ENCODE measurements around the gene MOCS2.

The MOCS2 gene

GRCh38 chr5:53095217-53095616 is 14.3 kb downstream of the MOCS2 start:
- peaks cover 11% of the 10 kb centered on the region for H3K36me3 ChIP-seq
- H3K4me3 ChIP-seq (ENCODE audit: low read depth, low read length), result no peak overlapping the region
- TF ChIP-seq CTCF (IDR thresholded peaks at IDR 0.05; ENCODE audit: low read depth, low read length), result no peak
- no peaks in the 10 kb centered on the region for H3K9me3 ChIP-seq (ENCODE audit: severe bottlenecking)
- DNase-seq, result no peak
- no peak overlapping the region for H3K27ac ChIP-seq
- H3K27me3 ChIP-seq (ENCODE audit: insufficient read depth, low read depth, severe bottlenecking), result no peaks in the 10 kb centered on the region

GRCh38 chr5:53092242-53092641 is 17.3 kb downstream of the MOCS2 start:
- Histone ChIP-seq H3K27me3 (ENCODE audit: insufficient read depth, low read depth, severe bottlenecking) (no peaks in the 10 kb centered on the region), H3K36me3 (no peaks in the 10 kb centered on the region), H3K27ac (no peak overlapping the region), H3K9me3 (ENCODE audit: severe bottlenecking) (no peaks in the 10 kb centered on the region), H3K4me3 (ENCODE audit: low read depth, low read length) (no peak overlapping the region)
- no peak for DNase-seq
- no peak for TF ChIP-seq CTCF (IDR thresholded peaks at IDR 0.05; ENCODE audit: low read depth, low read length)

- Histone ChIP-seq H3K36me3 (no peaks in the 10 kb centered on the region), H3K4me3 (ENCODE audit: low read depth, low read length) (no peak overlapping the region)
- no peak for DNase-seq
Observed at GRCh38 chr5:53091289-53091688, 18.3 kb downstream of the MOCS2 start.

GRCh38 chr5:53090229-53090628 is 19.3 kb downstream of the MOCS2 start:
- Histone ChIP-seq H3K4me3 (ENCODE audit: low read depth, low read length) (no peak overlapping the region), H3K27me3 (ENCODE audit: insufficient read depth, low read depth, severe bottlenecking) (no peaks in the 10 kb centered on the region), H3K36me3 (no peaks in the 10 kb centered on the region), H3K27ac (no peak overlapping the region), H3K9me3 (ENCODE audit: severe bottlenecking) (no peaks in the 10 kb centered on the region)
- no peak for DNase-seq
- no peak for TF ChIP-seq CTCF (IDR thresholded peaks at IDR 0.05; ENCODE audit: low read depth, low read length)

More at GRCh38 chr5:53091289-53091688, 18.3 kb downstream of the MOCS2 start:
- no peaks in the 10 kb centered on the region for H3K27me3 ChIP-seq (ENCODE audit: insufficient read depth, low read depth, severe bottlenecking)
- no peak for TF ChIP-seq CTCF (IDR thresholded peaks at IDR 0.05; ENCODE audit: low read depth, low read length)
- H3K9me3 ChIP-seq (ENCODE audit: severe bottlenecking), result no peaks in the 10 kb centered on the region
- H3K27ac ChIP-seq, result no peak overlapping the region

- H3K27me3 ChIP-seq (ENCODE audit: insufficient read depth, low read depth, severe bottlenecking), result no peaks in the 10 kb centered on the region
- no peak overlapping the region for H3K27ac ChIP-seq
- no peak overlapping the region for H3K4me3 ChIP-seq (ENCODE audit: low read depth, low read length)
- H3K36me3 ChIP-seq, result no peaks in the 10 kb centered on the region
- no peak for DNase-seq
- H3K9me3 ChIP-seq (ENCODE audit: severe bottlenecking), result no peaks in the 10 kb centered on the region
- TF ChIP-seq CTCF (IDR thresholded peaks at IDR 0.05; ENCODE audit: low read depth, low read length), result no peak
Observed at GRCh38 chr5:53089481-53089991, 20.0 kb downstream of the MOCS2 start.

GRCh38 chr5:53087621-53088121 is 21.9 kb downstream of the MOCS2 start:
- Histone ChIP-seq H3K9me3 (ENCODE audit: severe bottlenecking) (no peaks in the 10 kb centered on the region), H3K27ac (no peak overlapping the region), H3K27me3 (ENCODE audit: insufficient read depth, low read depth, severe bottlenecking) (no peaks in the 10 kb centered on the region), H3K36me3 (no peaks in the 10 kb centered on the region), H3K4me3 (ENCODE audit: low read depth, low read length) (no peak overlapping the region)
- no peak for DNase-seq
- TF ChIP-seq CTCF (IDR thresholded peaks at IDR 0.05; ENCODE audit: low read depth, low read length), result no peak

Measured in WERI-Rb-1 (cell line).